CD4-positive, CD25-positive, alpha-beta regulatory T cell (primary cell): ENCODE measurements around the gene EMILIN2. TPM values are rescaled to one million over a fixed set of nuclear protein-coding genes. Genes with fewer than 3 reads are reported as not detected.

ENCODE experiments used
- ATAC-seq, 2 donors: fragments of 150-1000 bp; cut with Tn5 transposase; one replicate each; pipeline ENCODE4 v1.10.0; 2021; ENCODE audit warnings: low read depth in 2 of 2, moderate number of reproducible peaks in 2 of 2, moderate library complexity in 1 of 2
- DNase-seq, 3 donors: peaks; one replicate each; pipeline versions ENCODE4 v3.0.0 to v3.0.0-alpha.2; 2012 to 2022; ENCODE audit warnings: mixed read lengths in 1 of 3
- H3K27ac ChIP-seq: one replicate; pipeline ENCODE4 v1.7.0; 2013; ENCODE audit warnings: mild to moderate bottlenecking, low read length; ENCODE audit not compliant: insufficient read depth, poor library complexity, severe bottlenecking
- H3K27me3 ChIP-seq: one replicate; pipeline ENCODE4 v1.7.0; 2013; ENCODE audit warnings: low read length; ENCODE audit not compliant: control insufficient read depth, insufficient read depth
- H3K36me3 ChIP-seq: one replicate; pipeline ENCODE4 v1.7.0; 2013; ENCODE audit warnings: mild to moderate bottlenecking, low read length, moderate library complexity; ENCODE audit not compliant: control insufficient read depth, insufficient read depth
- H3K4me1 ChIP-seq: 2 replicates; pipeline ENCODE4 v1.7.0; 2013; ENCODE audit warnings: mild to moderate bottlenecking, low read length; ENCODE audit not compliant: insufficient read depth, control insufficient read depth, poor library complexity, severe bottlenecking
- H3K4me3 ChIP-seq: one replicate; pipeline ENCODE4 v1.7.0; 2013; ENCODE audit warnings: low read depth, mild to moderate bottlenecking, low read length, moderate library complexity
- H3K9me3 ChIP-seq, 2 experiments: 1 replicate in 1 of 2; 2 replicates in 1 of 2; pipeline ENCODE4 v1.7.0; 2013; ENCODE audit warnings: low read length in 2 of 2, mild to moderate bottlenecking in 1 of 2, moderate library complexity in 1 of 2; ENCODE audit not compliant: control insufficient read depth in 2 of 2
- H3K27ac Mint-ChIP-seq, 3 donors: one replicate each; pipeline ENCODE4 v1.8.0; 2020 to 2022; ENCODE audit warnings: mild to moderate bottlenecking in 3 of 3, mixed read lengths in 3 of 3, moderate library complexity in 2 of 3
- H3K27me3 Mint-ChIP-seq: one replicate; pipeline ENCODE4 v1.8.0; 2022; ENCODE audit warnings: mild to moderate bottlenecking, mixed read lengths
- H3K36me3 Mint-ChIP-seq: one replicate; pipeline ENCODE4 v1.8.0; 2020; ENCODE audit warnings: mixed read lengths
- H3K4me1 Mint-ChIP-seq, 4 donors: one replicate each; pipeline ENCODE4 v1.8.0; 2020 to 2022; ENCODE audit warnings: mixed read lengths in 4 of 4, mild to moderate bottlenecking in 1 of 4
- H3K4me3 Mint-ChIP-seq, 4 donors: one replicate each; pipeline ENCODE4 v1.8.0; 2020 to 2022; ENCODE audit warnings: mild to moderate bottlenecking in 4 of 4, mixed read lengths in 4 of 4, moderate library complexity in 3 of 4
- H3K9me3 Mint-ChIP-seq, 7 donors: one replicate each; pipeline ENCODE4 v1.8.0; 2020 to 2022; ENCODE audit warnings: mixed read lengths in 7 of 7, mild to moderate bottlenecking in 3 of 7, moderate library complexity in 2 of 7
- polyA plus RNA-seq, 4 donors: library from polyadenylated mRNA; unstranded; fragments of 300-500 nt; fragmentation: Illumina TruSeq; gene quantifications; one replicate each; pipeline ENCODE4 v1.2.3, GENCODE V29; 2021
- total RNA-seq: library from RNA; stranded (reverse); gene quantifications from one replicate; pipeline ENCODE4 v1.2.3, GENCODE V29; 2022

The EMILIN2 gene
- total and polyA plus RNA-seq, 5 donors from 2014 or later, result 1.7 to 4.6 (median 2.1) TPM

DNA sequence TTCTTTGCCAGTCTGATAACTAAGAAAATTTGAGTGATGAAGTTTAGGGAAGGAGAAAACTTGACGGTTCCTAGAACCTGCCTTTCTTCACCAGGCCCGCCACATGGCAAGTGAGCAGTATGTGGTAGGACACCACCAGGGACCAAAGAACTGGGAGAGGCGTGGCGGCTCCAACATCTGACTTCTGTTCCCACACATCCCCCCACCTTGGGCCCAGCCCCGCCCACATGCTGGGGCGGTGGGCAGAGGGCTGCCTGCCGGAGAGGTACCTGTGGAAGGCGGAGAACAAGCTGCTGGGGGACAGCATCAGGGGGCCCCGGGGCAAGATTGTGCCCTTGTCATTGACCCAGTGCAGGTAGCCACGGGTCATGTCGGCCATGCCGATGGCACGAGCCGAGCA is 75.0 kb downstream of the EMILIN2 start:
- H3K27ac Mint-ChIP-seq, result no peak overlapping the region

GRCh38 chr18:2923464-2923863 is 76.7 kb downstream of the EMILIN2 start:
- no peaks in the 10 kb centered on the region for H3K27me3 ChIP-seq
- no peak for DNase-seq
- H3K9me3 Mint-ChIP-seq, result no peaks in the 10 kb centered on the region
- H3K36me3 Mint-ChIP-seq, result peaks cover 59% of the 10 kb centered on the region
- no peaks in the 10 kb centered on the region for H3K27me3 Mint-ChIP-seq
- ATAC-seq, result no peak
- H3K4me3 Mint-ChIP-seq, result no peak overlapping the region
- H3K27ac Mint-ChIP-seq, result peak overlapping the region in 1 of 3 donors; percentile 66
- no peaks in the 10 kb centered on the region for H3K4me1 ChIP-seq
- H3K27ac ChIP-seq, result no peak overlapping the region
- peaks cover 98% of the 10 kb centered on the region for H3K36me3 ChIP-seq
- H3K4me3 ChIP-seq, result no peak overlapping the region
- H3K9me3 ChIP-seq, result no peaks in the 10 kb centered on the region
- H3K4me1 Mint-ChIP-seq, result peaks cover 0 to 2% (median 0%) of the 10 kb centered on the region in 4 donors

More for the DNA sequence above, 75.0 kb downstream of the EMILIN2 start:
- ATAC-seq (no peak), DNase-seq (no peak)
- Histone ChIP-seq H3K27me3 (no peaks in the 10 kb centered on the region), H3K27ac (no peak overlapping the region), H3K4me3 (no peak overlapping the region), H3K9me3 (no peaks in the 10 kb centered on the region), H3K36me3 (peaks cover 98% of the 10 kb centered on the region), H3K4me1 (peaks cover 6% of the 10 kb centered on the region)
- Mint-ChIP-seq H3K36me3 (peaks cover 53% of the 10 kb centered on the region), H3K4me1 (peaks cover 0 to 14% (median 12%) of the 10 kb centered on the region in 4 donors), H3K27me3 (no peaks in the 10 kb centered on the region), H3K4me3 (no peak overlapping the region), H3K9me3 (no peaks in the 10 kb centered on the region)

DNA sequence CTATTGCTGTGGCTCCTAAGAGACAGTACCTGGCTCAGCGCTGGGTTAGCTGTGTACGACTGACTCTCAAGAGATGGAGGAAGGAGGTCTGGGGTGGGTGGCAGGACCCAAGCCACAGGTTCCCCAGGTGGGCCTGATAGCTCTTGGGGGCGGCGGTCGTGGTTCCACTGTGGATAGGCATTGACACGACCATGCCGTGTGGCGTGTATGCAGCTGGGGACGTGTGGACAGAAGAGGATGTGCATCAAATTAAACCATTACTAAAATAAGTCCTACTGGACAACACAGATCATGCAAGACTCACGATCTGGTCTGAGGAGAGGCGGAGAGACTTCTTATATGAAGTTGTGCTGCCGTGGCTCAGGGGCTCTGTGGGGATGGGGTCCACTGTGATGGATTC is 78.1 kb downstream of the EMILIN2 start:
- no peaks in the 10 kb centered on the region for H3K9me3 Mint-ChIP-seq
- H3K27me3 Mint-ChIP-seq, result no peaks in the 10 kb centered on the region
- Histone ChIP-seq H3K9me3 (no peaks in the 10 kb centered on the region), H3K27me3 (no peaks in the 10 kb centered on the region), H3K27ac (no peak overlapping the region), H3K36me3 (peaks cover 98% of the 10 kb centered on the region), H3K4me3 (no peak overlapping the region), H3K4me1 (no peaks in the 10 kb centered on the region)
- no peak overlapping the region for H3K4me3 Mint-ChIP-seq
- peaks cover 63% of the 10 kb centered on the region for H3K36me3 Mint-ChIP-seq
- peaks cover 0 to 2% (median 0%) of the 10 kb centered on the region in 4 donors for H3K4me1 Mint-ChIP-seq
- ATAC-seq (no peak), DNase-seq (no peak)
- peak overlapping the region in 2 of 3 donors; percentile 21 to 83 for H3K27ac Mint-ChIP-seq

GRCh38 chr18:2926528-2926927 is 79.7 kb downstream of the EMILIN2 start:
- Mint-ChIP-seq H3K27ac (peak overlapping the region in 1 of 3 donors; percentile 42), H3K4me1 (peaks cover 0 to 2% (median 0%) of the 10 kb centered on the region in 4 donors), H3K36me3 (peaks cover 58% of the 10 kb centered on the region), H3K9me3 (no peaks in the 10 kb centered on the region), H3K27me3 (no peaks in the 10 kb centered on the region), H3K4me3 (no peak overlapping the region)
- no peak overlapping the region for H3K4me3 ChIP-seq
- no peak for ATAC-seq
- no peaks in the 10 kb centered on the region for H3K4me1 ChIP-seq
- DNase-seq, result no peak
- H3K36me3 ChIP-seq, result peaks cover 97% of the 10 kb centered on the region
- H3K9me3 ChIP-seq, result no peaks in the 10 kb centered on the region
- peak overlapping the region; percentile 18 for H3K27ac ChIP-seq
- no peaks in the 10 kb centered on the region for H3K27me3 ChIP-seq

- Histone ChIP-seq H3K27me3 (no peaks in the 10 kb centered on the region), H3K9me3 (no peaks in the 10 kb centered on the region), H3K36me3 (peaks cover 91% of the 10 kb centered on the region), H3K27ac (no peak overlapping the region), H3K4me1 (peaks cover 5% of the 10 kb centered on the region), H3K4me3 (no peak overlapping the region)
- Mint-ChIP-seq H3K4me3 (no peak overlapping the region), H3K36me3 (peaks cover 60% of the 10 kb centered on the region), H3K27me3 (no peaks in the 10 kb centered on the region), H3K9me3 (no peaks in the 10 kb centered on the region), H3K4me1 (peaks cover 6 to 8% (median 6%) of the 10 kb centered on the region in 4 donors), H3K27ac (peak overlapping the region in 1 of 3 donors; percentile 64)
- DNase-seq (no peak), ATAC-seq (no peak)
Measured at GRCh38 chr18:2927745-2928144, 80.9 kb downstream of the EMILIN2 start.

DNA sequence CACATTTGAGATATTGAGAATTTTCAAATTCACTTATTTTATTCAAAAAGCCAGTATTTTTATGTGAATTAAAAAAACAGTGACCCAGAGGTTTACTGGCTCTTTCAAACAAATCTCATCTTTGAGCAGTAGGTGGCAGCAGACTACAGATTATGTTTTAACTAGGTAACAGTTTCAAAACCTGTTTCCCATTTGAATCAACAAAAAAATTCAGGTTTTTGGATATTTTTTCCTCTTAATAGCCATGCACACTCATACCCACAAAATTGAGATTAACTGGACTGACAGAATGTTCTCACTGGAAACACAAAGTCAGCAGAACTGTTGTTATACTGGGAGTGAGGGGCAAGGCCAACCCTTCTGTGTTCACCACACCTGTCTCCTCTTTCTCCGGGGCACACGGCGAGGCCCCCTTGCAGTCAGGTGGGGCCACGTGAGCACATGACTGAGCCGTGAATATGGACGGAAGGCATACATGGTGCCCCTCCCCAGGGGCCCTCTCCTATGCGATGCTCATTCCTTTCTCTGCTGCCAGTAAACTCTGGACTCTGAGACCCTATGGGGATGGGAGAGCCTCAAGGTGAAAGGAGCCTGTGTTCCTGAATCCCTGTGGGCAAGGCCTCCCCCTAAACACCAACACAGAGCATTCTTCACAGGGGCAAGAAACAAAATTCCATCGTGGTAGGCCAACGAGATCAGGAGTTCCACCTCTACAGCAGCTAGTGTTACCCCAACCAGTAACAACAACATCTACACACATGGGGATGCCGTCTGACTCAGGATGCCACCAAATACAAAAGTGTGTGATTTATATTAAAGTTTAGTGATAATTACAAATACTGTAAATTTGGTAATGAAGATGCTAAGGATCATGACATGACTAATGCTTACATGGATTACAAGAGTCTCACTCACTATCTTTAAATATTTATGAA is 85.7 kb downstream of the EMILIN2 start:
- Histone ChIP-seq H3K36me3 (peaks cover 89% of the 10 kb centered on the region), H3K27ac (peak overlapping the region; percentile 57), H3K27me3 (no peaks in the 10 kb centered on the region), H3K4me3 (no peak overlapping the region), H3K4me1 (peaks cover 10% of the 10 kb centered on the region), H3K9me3 (no peaks in the 10 kb centered on the region)
- ATAC-seq, result peak; percentile 60 to 69
- Mint-ChIP-seq H3K27me3 (no peaks in the 10 kb centered on the region), H3K27ac (peak overlapping the region; percentile 77 to 93 (median 91)), H3K36me3 (peaks cover 44% of the 10 kb centered on the region), H3K4me1 (peaks cover 11 to 28% (median 25%) of the 10 kb centered on the region in 4 donors), H3K9me3 (no peaks in the 10 kb centered on the region), H3K4me3 (no peak overlapping the region)
- DNase-seq, result peak; percentile 34 to 80 (median 77)

GRCh38 chr18:2933995-2934394 is 87.2 kb downstream of the EMILIN2 start:
- H3K27me3 Mint-ChIP-seq, result no peaks in the 10 kb centered on the region
- Histone ChIP-seq H3K4me3 (no peak overlapping the region), H3K36me3 (peaks cover 88% of the 10 kb centered on the region), H3K4me1 (peaks cover 10% of the 10 kb centered on the region), H3K27ac (peak overlapping the region; percentile 2), H3K9me3 (no peaks in the 10 kb centered on the region), H3K27me3 (no peaks in the 10 kb centered on the region)
- H3K4me3 Mint-ChIP-seq, result no peak overlapping the region
- peaks cover 43% of the 10 kb centered on the region for H3K36me3 Mint-ChIP-seq
- H3K27ac Mint-ChIP-seq, result peak overlapping the region in 1 of 3 donors; percentile 91
- no peaks in the 10 kb centered on the region for H3K9me3 Mint-ChIP-seq
- peaks cover 11 to 28% (median 25%) of the 10 kb centered on the region in 4 donors for H3K4me1 Mint-ChIP-seq
- ATAC-seq (no peak), DNase-seq (no peak)
